Measurements from ENCODE around the gene ZNF823.

ZNF823 gene

GRCh38 chr19:11693505-11694499 lies 44.9 kb downstream of the ZNF823 start (continued):
- TF ChIP-seq HOXA7 (CRISPR knock-in tag; IDR thresholded peaks at IDR 0.05; ENCODE audit: borderline replicate concordance) (no peak), PRDM4 (tag by site-specific recombination; IDR thresholded peaks at IDR 0.05) (no peak), ZNF19 (tag by site-specific recombination; IDR thresholded peaks at IDR 0.05; ENCODE audit: low read depth) (no peak), SP2 (tag by site-specific recombination; IDR thresholded peaks at IDR 0.05) (peak; percentile 71), ZNF324 (tag by site-specific recombination; IDR thresholded peaks at IDR 0.05) (peak; percentile 79; the same call in 1 of the 2 replicates), ZNF747 (tag by site-specific recombination; IDR thresholded peaks at IDR 0.05) (no peak), ZSCAN16 (tag by site-specific recombination; IDR thresholded peaks at IDR 0.05) (no peak), ZNF239 (tag by site-specific recombination; IDR thresholded peaks at IDR 0.05) (no peak), ZNF830 (tag by site-specific recombination; IDR thresholded peaks at IDR 0.05; ENCODE audit: low read depth) (no peak), ZNF221 (tag by site-specific recombination; IDR thresholded peaks at IDR 0.05; ENCODE audit: borderline replicate concordance) (no peak), TCF7L2 (IDR thresholded peaks at IDR 0.05; ENCODE audit: borderline replicate concordance, low read depth, low read length) (no peak), ZNF571 (tag by site-specific recombination; IDR thresholded peaks at IDR 0.05) (no peak), ZNF391 (tag by site-specific recombination; IDR thresholded peaks at IDR 0.05; ENCODE audit: borderline replicate concordance, low read depth) (no peak), ZNF660 (tag by site-specific recombination; IDR thresholded peaks at IDR 0.05) (no peak), ZNF366 (tag by site-specific recombination; conservative IDR thresholded peaks at IDR 0.05) (peak; percentile 92), ZEB2 (tag by site-specific recombination; IDR thresholded peaks at IDR 0.05) (0 out of 2 replicates have a peak, but pooled peaks have one; percentile 20), ZNF157 (tag by site-specific recombination; IDR thresholded peaks at IDR 0.05) (no peak), ZNF433 (tag by site-specific recombination; IDR thresholded peaks at IDR 0.05; ENCODE audit: low read depth) (no peak), EGR2 (tag by site-specific recombination; IDR thresholded peaks at IDR 0.05; ENCODE audit: low read depth) (no peak), ZNF610 (tag by site-specific recombination; IDR thresholded peaks at IDR 0.05; ENCODE audit: borderline replicate concordance) (0 out of 2 replicates have a peak, but pooled peaks have one; percentile 14), KLF10 (tag by site-specific recombination; IDR thresholded peaks at IDR 0.05) (no peak), ZNF174 (tag by site-specific recombination; IDR thresholded peaks at IDR 0.05) (no peak), IKZF3 (tag by site-specific recombination; IDR thresholded peaks at IDR 0.05) (peak; percentile 68), ZBTB21 (tag by site-specific recombination; IDR thresholded peaks at IDR 0.05) (peak; percentile 44; the same call in 1 of the 2 replicates), ZNF529 (tag by site-specific recombination; IDR thresholded peaks at IDR 0.05; ENCODE audit: insufficient replicate concordance) (peak; percentile 41)
- TF ChIP-seq, protein P1, sequence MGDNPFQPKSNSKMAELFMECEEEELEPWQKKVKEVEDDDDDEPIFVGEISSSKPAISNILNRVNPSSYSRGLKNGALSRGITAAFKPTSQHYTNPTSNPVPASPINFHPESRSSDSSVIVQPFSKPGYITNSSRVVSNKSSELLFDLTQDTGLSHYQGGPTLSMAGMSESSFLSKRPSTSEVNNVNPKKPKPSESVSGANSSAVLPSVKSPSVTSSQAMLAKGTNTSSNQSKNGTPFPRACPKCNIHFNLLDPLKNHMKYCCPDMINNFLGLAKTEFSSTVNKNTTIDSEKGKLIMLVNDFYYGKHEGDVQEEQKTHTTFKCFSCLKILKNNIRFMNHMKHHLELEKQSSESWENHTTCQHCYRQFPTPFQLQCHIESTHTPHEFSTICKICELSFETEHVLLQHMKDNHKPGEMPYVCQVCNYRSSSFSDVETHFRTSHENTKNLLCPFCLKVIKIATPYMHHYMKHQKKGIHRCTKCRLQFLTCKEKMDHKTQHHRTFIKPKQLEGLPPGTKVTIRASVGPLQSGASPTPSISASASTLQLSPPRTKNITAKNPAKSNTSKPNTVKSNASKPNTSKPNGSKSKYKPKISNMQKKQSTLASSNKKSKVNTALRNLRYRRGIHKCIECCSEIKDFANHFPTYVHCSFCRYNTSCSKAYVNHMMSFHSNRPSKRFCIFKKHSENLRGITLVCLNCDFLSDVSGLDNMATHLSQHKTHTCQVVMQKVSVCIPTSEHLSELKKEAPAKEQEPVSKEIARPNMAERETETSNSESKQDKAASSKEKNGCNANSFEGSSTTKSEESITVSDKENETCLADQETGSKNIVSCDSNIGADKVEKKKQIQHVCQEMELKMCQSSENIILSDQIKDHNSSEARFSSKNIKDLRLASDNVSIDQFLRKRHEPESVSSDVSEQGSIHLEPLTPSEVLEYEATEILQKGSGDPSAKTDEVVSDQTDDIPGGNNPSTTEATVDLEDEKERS (tag by site-specific recombination; IDR thresholded peaks at IDR 0.05) = peak; percentile 61
- TF ChIP-seq, protein P2, sequence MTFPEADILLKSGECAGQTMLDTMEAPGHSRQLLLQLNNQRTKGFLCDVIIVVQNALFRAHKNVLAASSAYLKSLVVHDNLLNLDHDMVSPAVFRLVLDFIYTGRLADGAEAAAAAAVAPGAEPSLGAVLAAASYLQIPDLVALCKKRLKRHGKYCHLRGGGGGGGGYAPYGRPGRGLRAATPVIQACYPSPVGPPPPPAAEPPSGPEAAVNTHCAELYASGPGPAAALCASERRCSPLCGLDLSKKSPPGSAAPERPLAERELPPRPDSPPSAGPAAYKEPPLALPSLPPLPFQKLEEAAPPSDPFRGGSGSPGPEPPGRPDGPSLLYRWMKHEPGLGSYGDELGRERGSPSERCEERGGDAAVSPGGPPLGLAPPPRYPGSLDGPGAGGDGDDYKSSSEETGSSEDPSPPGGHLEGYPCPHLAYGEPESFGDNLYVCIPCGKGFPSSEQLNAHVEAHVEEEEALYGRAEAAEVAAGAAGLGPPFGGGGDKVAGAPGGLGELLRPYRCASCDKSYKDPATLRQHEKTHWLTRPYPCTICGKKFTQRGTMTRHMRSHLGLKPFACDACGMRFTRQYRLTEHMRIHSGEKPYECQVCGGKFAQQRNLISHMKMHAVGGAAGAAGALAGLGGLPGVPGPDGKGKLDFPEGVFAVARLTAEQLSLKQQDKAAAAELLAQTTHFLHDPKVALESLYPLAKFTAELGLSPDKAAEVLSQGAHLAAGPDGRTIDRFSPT (tag by site-specific recombination; IDR thresholded peaks at IDR 0.05) = no peak
- TF ChIP-seq, protein P3, sequence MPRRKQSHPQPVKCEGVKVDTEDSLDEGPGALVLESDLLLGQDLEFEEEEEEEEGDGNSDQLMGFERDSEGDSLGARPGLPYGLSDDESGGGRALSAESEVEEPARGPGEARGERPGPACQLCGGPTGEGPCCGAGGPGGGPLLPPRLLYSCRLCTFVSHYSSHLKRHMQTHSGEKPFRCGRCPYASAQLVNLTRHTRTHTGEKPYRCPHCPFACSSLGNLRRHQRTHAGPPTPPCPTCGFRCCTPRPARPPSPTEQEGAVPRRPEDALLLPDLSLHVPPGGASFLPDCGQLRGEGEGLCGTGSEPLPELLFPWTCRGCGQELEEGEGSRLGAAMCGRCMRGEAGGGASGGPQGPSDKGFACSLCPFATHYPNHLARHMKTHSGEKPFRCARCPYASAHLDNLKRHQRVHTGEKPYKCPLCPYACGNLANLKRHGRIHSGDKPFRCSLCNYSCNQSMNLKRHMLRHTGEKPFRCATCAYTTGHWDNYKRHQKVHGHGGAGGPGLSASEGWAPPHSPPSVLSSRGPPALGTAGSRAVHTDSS (tag by site-specific recombination; IDR thresholded peaks at IDR 0.05) = no peak

Data from HEK293 (cell line).